ENCODE results near the gene TTLL1. TPM values are rescaled to one million over a fixed set of nuclear protein-coding genes. Genes with fewer than 3 reads are reported as not detected.
A peak's percentile ranks its signal among the peaks of the same experiment; 100 is the strongest.

Gene TTLL1
- total and polyA plus RNA-seq, 9 of the 15 experiments (the other 6 are each of a cell fraction or from before 2014, with no cell fraction given), result 0.06 to 0.85 (median 0.17) TPM

GRCh38 chr22:43007519-43008102 is 81.6 kb downstream of the TTLL1 start (continued):
- TF ChIP-seq NR0B1 (IDR thresholded peaks at IDR 0.05; ENCODE audit: partially characterized antibody) (no peak), TCF7L2 (IDR thresholded peaks at IDR 0.05; ENCODE audit: low read depth, low read length) (no peak), ZC3H4 (CRISPR knock-in tag; IDR thresholded peaks at IDR 0.05; ENCODE audit: borderline replicate concordance) (no peak), TAL1 (IDR thresholded peaks at IDR 0.05) (peak; percentile 93), ZNF644 (tag; IDR thresholded peaks at IDR 0.05; ENCODE audit: low read depth) (no peak), CCAR2 (IDR thresholded peaks at IDR 0.05; ENCODE audit: low read depth, low read length) (no peak), DDX20 (tag; IDR thresholded peaks at IDR 0.05; ENCODE audit: low read depth) (no peak), FOSL1 (tag; conservative IDR thresholded peaks at IDR 0.05) (peak; percentile 91), CEBPG (CRISPR knock-in tag; IDR thresholded peaks at IDR 0.05) (no peak), CEBPG (tag; conservative IDR thresholded peaks at IDR 0.05 in 1 of 2, IDR thresholded peaks at IDR 0.05 in 1 of 2) (no peak), CEBPB (tag; IDR thresholded peaks at IDR 0.05) (no peak), ESRRB (CRISPR knock-in tag; IDR thresholded peaks at IDR 0.05; ENCODE audit: borderline replicate concordance) (no peak), ZBTB34 (CRISPR knock-in tag; IDR thresholded peaks at IDR 0.05) (no peak), ZNF75A (CRISPR knock-in tag; IDR thresholded peaks at IDR 0.05) (no peak), CBX8 (IDR thresholded peaks at IDR 0.05; ENCODE audit: borderline replicate concordance, extremely low read depth, low read depth, low read length, poor library complexity, severe bottlenecking) (no peak), BMI1 (IDR thresholded peaks at IDR 0.05; ENCODE audit: low read length) (no peak), NKRF (IDR thresholded peaks at IDR 0.05; ENCODE audit: borderline replicate concordance) (no peak), ZBTB8A (IDR thresholded peaks at IDR 0.05; ENCODE audit: partially characterized antibody) (no peak), FOXK1 (CRISPR knock-in tag; IDR thresholded peaks at IDR 0.05; ENCODE audit: borderline replicate concordance) (no peak), PHB (CRISPR knock-in tag; IDR thresholded peaks at IDR 0.05) (no peak), ERF (CRISPR knock-in tag; IDR thresholded peaks at IDR 0.05) (no peak), STAT5A (IDR thresholded peaks at IDR 0.05; ENCODE audit: borderline replicate concordance, low read length) (peak; percentile 88), NFIC (IDR thresholded peaks at IDR 0.05) (peak; percentile 88), C11orf30 (IDR thresholded peaks at IDR 0.05; ENCODE audit: low read depth) (no peak), ZNF217 (CRISPR knock-in tag; IDR thresholded peaks at IDR 0.05) (no peak), TBP (optimal IDR thresholded peaks at IDR 0.05; ENCODE audit: low read depth, low read length) (no peak), POLR2B (IDR thresholded peaks at IDR 0.05; ENCODE audit: low read depth, partially characterized antibody) (no peak)

Measured in K562 (cell line).